MCF 10A (cell line): ENCODE measurements around the gene NBPF14. TPM values are rescaled to one million over a fixed set of nuclear protein-coding genes. Genes with fewer than 3 reads are reported as not detected.
"Not testable (repeated sequence)": the region's sequence is repeated elsewhere in the genome, so short reads cannot be mapped to it uniquely, and the experiment has no call there.

Experiments used
- Bru-seq: library from RNA; stranded (reverse); fragments of 400-500 nt; gene quantifications from one replicate; lab custom pipeline; 2021; lab: Mats Ljungman, UMichigan
- BruChase-seq, 2 experiments: library from RNA; stranded (reverse); fragments of 400-500 nt; gene quantifications; one replicate each; lab custom pipeline; 2021; lab: Mats Ljungman, UMichigan
- BruUV-seq: library from RNA; stranded (reverse); fragments of 400-500 nt; replicated peaks from 2 replicates; lab custom pipeline; 2021; lab: Mats Ljungman, UMichigan
- CTCF ChIA-PET: fragments of 300-600 bp; sonication (Branson Sonifier 250); formaldehyde crosslinking; extraction: SDS; loops from one replicate; lab custom pipeline; 2021; ENCODE audit warnings: antibody characterized with exemption, inconsistent platforms; lab: Yijun Ruan, JAX
- POLR2A ChIA-PET: fragments of 300-600, 350-650 bp; sonication (Branson Sonifier 250); formaldehyde crosslinking; extraction: SDS; loops from one replicate; lab custom pipeline; 2020; ENCODE audit warnings: antibody characterized with exemption, inconsistent platforms; lab: Yijun Ruan, JAX
- DNase-seq: peaks from one replicate; pipeline ENCODE4 v3.0.0-alpha.2; 2018; ENCODE audit not compliant: unreplicated experiment
- H3K27ac Mint-ChIP-seq: one replicate; pipeline ENCODE4 v1.8.0; 2022; ENCODE audit warnings: mild to moderate bottlenecking, low read depth, mixed read lengths; ENCODE audit not compliant: unreplicated experiment
- H3K27me3 Mint-ChIP-seq: one replicate; pipeline ENCODE4 v1.8.0; 2022; ENCODE audit warnings: mixed read lengths; ENCODE audit not compliant: insufficient read depth, unreplicated experiment
- H3K36me3 Mint-ChIP-seq: one replicate; pipeline ENCODE4 v1.8.0; 2022; ENCODE audit warnings: mild to moderate bottlenecking, moderate library complexity, mixed read lengths; ENCODE audit not compliant: insufficient read depth, unreplicated experiment
- H3K4me1 Mint-ChIP-seq: one replicate; pipeline ENCODE4 v1.8.0; 2022; ENCODE audit warnings: mixed read lengths; ENCODE audit not compliant: insufficient read depth, unreplicated experiment
- H3K4me3 Mint-ChIP-seq: one replicate; pipeline ENCODE4 v1.8.0; 2022; ENCODE audit warnings: mild to moderate bottlenecking, moderate library complexity, mixed read lengths; ENCODE audit not compliant: unreplicated experiment
- H3K9me3 Mint-ChIP-seq: one replicate; pipeline ENCODE4 v1.8.0; 2022; ENCODE audit warnings: mixed read lengths; ENCODE audit not compliant: unreplicated experiment
- intact Hi-C: fragments of 100-400 bp; cut with micrococcal nuclease; formaldehyde crosslinking; loops from 2 replicates; pipeline ENCODE4 v1.14.1; 2022
- long read RNA-seq: library from polyadenylated mRNA; stranded (forward); transcript quantifications from one replicate; pipeline ENCODE4 v2.0.0, GENCODE V29; 2022
- total RNA-seq: library from RNA; stranded (reverse); gene quantifications from 2 replicates; pipeline ENCODE4 v1.2.3, GENCODE V29; 2022

NBPF14 gene, protein sequence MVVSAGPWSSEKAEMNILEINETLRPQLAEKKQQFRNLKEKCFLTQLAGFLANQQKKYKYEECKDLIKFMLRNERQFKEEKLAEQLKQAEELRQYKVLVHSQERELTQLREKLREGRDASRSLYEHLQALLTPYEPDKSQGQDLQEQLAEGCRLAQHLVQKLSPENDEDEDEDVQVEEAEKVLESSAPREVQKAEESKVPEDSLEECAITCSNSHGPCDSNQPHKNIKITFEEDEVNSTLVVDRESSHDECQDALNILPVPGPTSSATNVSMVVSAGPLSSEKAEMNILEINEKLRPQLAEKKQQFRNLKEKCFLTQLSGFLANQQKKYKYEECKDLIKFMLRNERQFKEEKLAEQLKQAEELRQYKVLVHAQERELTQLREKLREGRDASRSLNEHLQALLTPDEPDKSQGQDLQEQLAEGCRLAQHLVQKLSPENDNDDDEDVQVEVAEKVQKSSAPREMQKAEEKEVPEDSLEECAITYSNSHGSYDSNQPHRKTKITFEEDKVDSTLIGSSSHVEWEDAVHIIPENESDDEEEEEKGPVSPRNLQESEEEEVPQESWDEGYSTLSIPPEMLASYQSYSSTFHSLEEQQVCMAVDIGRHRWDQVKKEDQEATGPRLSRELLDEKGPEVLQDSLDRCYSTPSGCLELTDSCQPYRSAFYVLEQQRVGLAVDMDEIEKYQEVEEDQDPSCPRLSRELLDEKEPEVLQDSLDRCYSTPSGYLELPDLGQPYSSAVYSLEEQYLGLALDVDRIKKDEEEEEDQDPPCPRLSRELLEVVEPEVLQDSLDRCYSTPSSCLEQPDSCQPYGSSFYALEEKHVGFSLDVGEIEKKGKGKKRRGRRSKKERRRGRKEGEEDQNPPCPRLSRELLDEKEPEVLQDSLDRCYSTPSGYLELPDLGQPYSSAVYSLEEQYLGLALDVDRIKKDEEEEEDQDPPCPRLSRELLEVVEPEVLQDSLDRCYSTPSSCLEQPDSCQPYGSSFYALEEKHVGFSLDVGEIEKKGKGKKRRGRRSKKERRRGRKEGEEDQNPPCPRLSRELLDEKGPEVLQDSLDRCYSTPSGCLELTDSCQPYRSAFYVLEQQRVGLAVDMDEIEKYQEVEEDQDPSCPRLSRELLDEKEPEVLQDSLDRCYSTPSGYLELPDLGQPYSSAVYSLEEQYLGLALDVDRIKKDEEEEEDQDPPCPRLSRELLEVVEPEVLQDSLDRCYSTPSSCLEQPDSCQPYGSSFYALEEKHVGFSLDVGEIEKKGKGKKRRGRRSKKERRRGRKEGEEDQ (N-terminal part only)
- total RNA-seq (38.1 and 39.5 TPM in 2 replicates), Bru-seq, nascent RNA (percentile 69 among the genes with signal in this experiment), BruChase-seq, experiment 1, labeled RNA remaining after a 6-hour chase (percentile 63 among the genes with signal in this experiment), BruChase-seq, experiment 2, labeled RNA remaining after a 2-hour chase (percentile 59 among the genes with signal in this experiment)
- long read RNA-seq, partial matches to known transcripts: 7 of 15 reads
- long read RNA-seq, other reads (novel, unspliced or antisense): 8 of 15 reads

DNA sequence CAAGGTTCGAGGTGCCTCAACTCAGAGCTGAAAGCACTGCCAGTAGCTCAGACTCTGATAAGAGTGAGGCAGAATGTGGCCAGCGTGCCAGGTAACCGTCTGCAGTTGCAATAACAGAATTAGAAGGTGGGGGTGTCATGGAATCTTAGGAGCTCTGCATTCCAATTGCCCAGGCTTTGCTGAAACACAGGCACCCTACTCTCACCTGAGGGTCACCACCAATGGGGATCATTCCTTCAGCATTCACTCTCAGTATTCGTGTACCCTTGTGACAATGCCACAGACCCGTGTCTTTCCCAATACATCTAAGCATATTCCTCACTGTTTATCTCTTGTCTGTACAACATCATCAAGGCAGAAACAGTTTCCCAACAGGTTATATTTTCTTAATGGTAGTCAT is at the start of gene NBPF14:
Gene NBPF14 (minus strand): TSS at position 101 of the 400 bp plus-strand sequence. CDS start 294 bp downstream, outside the sequence.
- intact Hi-C loops, H3K36me3 Mint-ChIP-seq, H3K9me3 Mint-ChIP-seq, H3K27me3 Mint-ChIP-seq, DNase-seq, POLR2A ChIA-PET, BruUV-seq, H3K4me1 Mint-ChIP-seq, H3K27ac Mint-ChIP-seq, H3K4me3 Mint-ChIP-seq, CTCF ChIA-PET: not testable (repeated sequence)

DNA sequence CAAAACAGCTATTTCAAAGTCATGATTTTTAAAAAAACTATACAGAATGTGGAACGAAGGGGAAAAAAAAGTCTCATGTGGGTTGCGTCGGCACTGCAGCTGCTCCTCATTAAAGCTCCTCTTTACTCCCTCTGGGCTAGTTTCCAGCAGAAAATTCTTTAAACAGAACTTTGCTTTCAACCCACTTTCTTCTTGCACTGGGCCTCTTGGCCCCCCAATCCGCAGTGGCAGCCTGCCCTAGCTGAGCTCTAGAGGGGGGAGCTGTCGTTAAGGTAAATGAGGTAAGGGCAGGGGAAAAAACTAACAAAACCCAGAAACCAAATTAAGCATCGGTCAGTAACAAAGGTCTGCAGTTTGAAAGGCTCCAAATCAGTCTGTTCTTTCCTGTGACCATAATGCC is 29.6 kb upstream of the NBPF14 start:
- H3K27ac Mint-ChIP-seq, H3K4me1 Mint-ChIP-seq, POLR2A ChIA-PET, DNase-seq, H3K9me3 Mint-ChIP-seq, BruUV-seq, H3K36me3 Mint-ChIP-seq, intact Hi-C loops, CTCF ChIA-PET, H3K4me3 Mint-ChIP-seq, H3K27me3 Mint-ChIP-seq: not testable (repeated sequence)

DNA sequence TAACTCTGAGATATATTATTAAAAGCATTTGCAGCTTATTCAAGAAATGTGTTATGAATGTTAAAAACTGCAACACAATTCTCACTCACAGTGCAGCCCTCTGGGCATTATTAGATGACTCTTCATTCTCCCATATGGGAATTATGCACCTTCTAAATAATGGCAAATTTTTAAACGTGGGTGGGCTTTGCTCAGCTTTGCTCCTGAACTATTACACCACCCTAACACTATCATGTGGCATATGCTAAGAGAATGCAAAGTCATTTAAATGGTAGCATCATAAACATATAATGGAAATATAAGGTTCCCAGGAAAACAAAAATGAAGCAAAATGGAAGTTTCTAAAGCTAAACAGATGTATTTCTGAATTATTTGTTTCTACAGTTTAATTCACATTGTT is 22.4 kb upstream of the NBPF14 start:
- CTCF ChIA-PET, DNase-seq, H3K27ac Mint-ChIP-seq, intact Hi-C loops, H3K36me3 Mint-ChIP-seq, H3K27me3 Mint-ChIP-seq, H3K4me1 Mint-ChIP-seq, BruUV-seq, POLR2A ChIA-PET, H3K9me3 Mint-ChIP-seq, H3K4me3 Mint-ChIP-seq: not testable (repeated sequence)

DNA sequence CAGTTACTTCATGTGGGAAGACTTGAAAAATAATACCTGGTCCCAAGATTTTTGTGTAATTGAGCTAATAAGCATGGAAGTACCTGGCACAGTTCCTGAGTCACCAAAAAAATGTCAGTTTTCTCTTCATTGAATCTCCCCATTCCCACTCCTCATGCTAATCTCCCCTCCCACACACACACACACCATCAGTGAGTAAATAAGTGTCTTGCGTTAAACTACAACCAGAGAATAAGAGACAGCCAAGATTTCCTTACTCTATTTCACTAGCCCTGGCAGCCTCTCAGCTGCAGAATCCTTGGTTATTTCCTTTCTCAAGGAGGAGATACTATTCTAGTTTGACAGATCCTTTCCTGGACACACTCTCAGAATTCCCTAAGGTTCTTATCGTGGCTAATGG is 9.5 kb upstream of the NBPF14 start:
- H3K27me3 Mint-ChIP-seq, H3K27ac Mint-ChIP-seq, BruUV-seq, DNase-seq, H3K4me1 Mint-ChIP-seq, POLR2A ChIA-PET, H3K9me3 Mint-ChIP-seq, CTCF ChIA-PET, H3K36me3 Mint-ChIP-seq, H3K4me3 Mint-ChIP-seq, intact Hi-C loops: not testable (repeated sequence)

DNA sequence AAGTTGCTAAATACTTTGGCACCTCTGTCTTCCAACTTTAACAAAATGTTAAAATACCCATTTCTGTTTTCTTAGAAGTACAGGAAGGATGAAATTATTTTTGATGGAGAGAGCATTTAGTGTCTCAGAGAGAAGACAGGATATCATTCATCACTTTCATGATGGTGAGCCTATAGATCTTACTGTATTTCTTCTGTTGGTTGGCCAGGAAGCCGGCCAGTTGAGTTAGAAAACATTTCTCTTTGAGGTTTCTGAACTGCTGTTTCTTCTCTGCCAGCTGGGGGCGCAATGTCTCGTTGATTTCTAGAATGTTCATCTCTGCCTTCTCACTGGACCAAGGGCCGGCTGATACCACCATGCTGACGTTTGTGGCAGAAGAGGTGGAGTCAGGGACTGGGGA is 451 bp downstream of the NBPF14 start:
- H3K4me1 Mint-ChIP-seq, intact Hi-C loops, H3K36me3 Mint-ChIP-seq, DNase-seq, H3K27me3 Mint-ChIP-seq, POLR2A ChIA-PET, H3K9me3 Mint-ChIP-seq, CTCF ChIA-PET, H3K27ac Mint-ChIP-seq, H3K4me3 Mint-ChIP-seq, BruUV-seq: not testable (repeated sequence)

DNA sequence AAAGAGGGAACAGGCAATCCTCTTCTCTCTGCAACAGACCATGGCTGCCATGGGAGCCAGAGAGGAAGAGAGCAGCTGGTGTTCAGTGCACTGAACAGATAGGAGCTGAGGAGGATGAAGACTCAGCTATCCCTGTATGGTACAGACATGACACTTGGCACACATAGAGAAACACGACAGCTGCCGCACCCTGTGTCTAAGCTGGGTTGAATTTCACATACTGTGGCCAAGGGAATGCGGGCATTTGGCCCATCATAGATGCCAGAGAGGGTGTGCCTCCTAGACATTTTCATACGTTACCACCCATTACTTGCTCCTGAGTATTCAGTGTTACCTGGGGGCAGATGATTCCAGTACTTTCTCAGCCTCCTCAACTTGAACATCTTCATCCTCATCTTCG is 4.7 kb downstream of the NBPF14 start:
- DNase-seq, CTCF ChIA-PET, intact Hi-C loops, H3K27ac Mint-ChIP-seq, H3K4me1 Mint-ChIP-seq, H3K27me3 Mint-ChIP-seq, H3K36me3 Mint-ChIP-seq, H3K9me3 Mint-ChIP-seq, H3K4me3 Mint-ChIP-seq, POLR2A ChIA-PET, BruUV-seq: not testable (repeated sequence)

DNA sequence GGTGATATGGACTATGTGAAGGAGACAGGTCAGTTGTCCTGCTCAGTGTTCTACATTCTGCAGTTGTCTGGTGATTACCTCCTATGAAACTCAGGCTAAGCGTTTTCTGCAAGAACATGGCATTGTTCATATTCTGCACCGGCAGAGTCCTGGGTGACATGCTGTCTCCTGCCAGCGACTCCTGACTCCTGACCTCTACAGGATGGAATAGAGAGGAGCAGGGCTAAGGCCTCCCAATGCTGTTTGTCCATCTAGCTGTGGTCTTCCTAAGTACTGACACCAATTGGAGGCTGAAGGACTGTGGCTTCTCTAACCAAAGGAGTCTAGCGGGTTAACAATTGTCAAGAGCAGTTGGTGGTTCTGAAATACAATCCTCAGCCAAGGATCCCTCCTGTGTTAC is 63.7 kb downstream of the NBPF14 start:
- CTCF ChIA-PET, POLR2A ChIA-PET, H3K27ac Mint-ChIP-seq, H3K4me1 Mint-ChIP-seq, H3K27me3 Mint-ChIP-seq, H3K4me3 Mint-ChIP-seq, intact Hi-C loops, DNase-seq, H3K9me3 Mint-ChIP-seq, BruUV-seq: not testable (repeated sequence)
- peaks cover 28% of the 10 kb centered on the region for H3K36me3 Mint-ChIP-seq

DNA sequence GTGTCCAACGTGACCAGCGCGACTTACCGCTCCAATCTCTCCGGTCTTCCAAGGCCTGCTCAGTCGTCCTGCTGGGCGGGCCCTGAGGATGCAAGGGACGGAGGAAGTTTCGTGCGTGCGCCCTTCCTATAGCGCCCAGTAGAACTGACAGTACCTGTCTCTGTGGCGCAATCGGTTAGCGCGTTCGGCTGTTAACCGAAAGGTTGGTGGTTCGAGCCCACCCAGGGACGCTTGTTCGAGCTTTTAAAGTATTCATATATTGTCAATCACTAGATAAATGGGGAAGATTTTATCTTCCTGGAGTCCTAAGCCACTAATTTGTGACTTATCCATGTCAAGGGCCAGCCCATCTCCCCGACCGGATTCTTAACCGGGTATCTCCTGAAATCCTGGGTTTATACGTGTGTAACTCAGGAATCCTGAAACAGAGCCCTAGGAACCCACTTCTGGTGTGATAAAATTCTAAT is 66.7 kb downstream of the NBPF14 start:
- H3K4me1 Mint-ChIP-seq, intact Hi-C loops, POLR2A ChIA-PET, H3K9me3 Mint-ChIP-seq, BruUV-seq, H3K27me3 Mint-ChIP-seq: not testable (repeated sequence)
- H3K4me3 Mint-ChIP-seq: peak overlapping the region; percentile 68
- peak overlapping the region; percentile 67 for H3K27ac Mint-ChIP-seq
- peaks cover 17% of the 10 kb centered on the region for H3K36me3 Mint-ChIP-seq
- CTCF ChIA-PET: interaction anchor here (0.6 kb wide), 1 partner anchor 158 kb away, joined by 3 read pairs; no protein-coding TSS in a partner anchor
- DNase-seq: peak; percentile 69
